ENCODE measurements around the gene ANXA5. TPM values are rescaled to one million over a fixed set of nuclear protein-coding genes. Genes with fewer than 3 reads are reported as not detected.
"Not testable (repeated sequence)": the region's sequence is repeated elsewhere in the genome, so short reads cannot be mapped to it uniquely, and the experiment has no call there.

The ANXA5 gene
- total RNA-seq, result 100 to 1,000 TPM; 106 to 142 TPM

DNA sequence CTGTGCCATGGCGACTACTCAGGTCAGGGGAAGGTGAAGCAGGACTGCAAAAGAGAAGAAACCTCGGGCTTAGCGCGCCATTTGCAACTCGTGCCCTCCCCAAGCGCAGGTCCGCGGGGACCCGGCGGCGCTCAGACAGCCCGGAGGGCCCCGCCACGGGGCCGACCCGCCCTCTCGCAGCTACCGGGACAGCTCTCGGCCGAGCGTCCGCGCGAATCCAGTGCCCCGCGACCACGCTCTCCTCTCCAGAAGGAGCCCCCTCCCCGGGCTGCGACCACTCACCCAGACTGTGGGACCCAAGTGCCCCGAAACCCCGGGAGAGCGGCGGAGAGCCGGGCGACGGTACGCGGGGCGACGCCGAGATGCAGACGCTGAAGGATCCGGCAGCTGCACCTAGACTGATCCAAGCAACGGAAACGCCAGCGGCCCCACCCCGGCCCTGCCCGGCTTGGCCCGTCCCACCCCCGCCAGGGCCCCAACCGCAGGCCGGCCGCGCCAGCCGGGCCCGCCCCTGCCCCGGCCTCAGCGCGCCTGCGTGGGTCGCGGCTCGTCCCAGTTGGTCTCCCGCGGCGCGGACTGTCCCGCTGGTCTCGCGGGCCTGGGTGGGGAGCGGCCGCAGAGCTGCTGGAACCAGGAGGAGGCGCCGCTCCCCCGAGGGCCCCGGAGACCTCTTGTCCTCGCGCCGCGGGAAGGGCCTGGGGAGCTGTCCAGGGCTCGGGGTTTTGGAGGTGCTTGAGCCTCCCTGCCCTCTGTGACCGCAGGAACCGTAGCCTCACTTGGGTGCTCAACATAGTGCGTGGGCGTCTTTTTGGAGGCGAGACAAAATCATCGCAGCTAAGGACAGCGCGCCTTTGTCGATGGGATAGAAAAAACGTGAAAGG, at the start of gene ANXA5:
Gene ANXA5, minus strand, starts transcription at position 400 of the 881 bp plus-strand sequence. Its CDS starts 391 bp downstream, at position 9.
- H3K27me3 Mint-ChIP-seq, result peaks cover 3% of the 10 kb centered on the region
- peak; percentile 92 for ATAC-seq (replicated peaks)
- H3K36me3 Mint-ChIP-seq (ENCODE audit: low read depth), result peaks cover 38% of the 10 kb centered on the region
- no peaks in the 10 kb centered on the region for H3K9me3 Mint-ChIP-seq
- H3K4me1 Mint-ChIP-seq, result peaks cover 9% of the 10 kb centered on the region
- H3K4me3 Mint-ChIP-seq, result peak within 1 kb of the TSS; percentile 97
- peak within 1 kb of the TSS; percentile 99 for H3K27ac Mint-ChIP-seq

DNA sequence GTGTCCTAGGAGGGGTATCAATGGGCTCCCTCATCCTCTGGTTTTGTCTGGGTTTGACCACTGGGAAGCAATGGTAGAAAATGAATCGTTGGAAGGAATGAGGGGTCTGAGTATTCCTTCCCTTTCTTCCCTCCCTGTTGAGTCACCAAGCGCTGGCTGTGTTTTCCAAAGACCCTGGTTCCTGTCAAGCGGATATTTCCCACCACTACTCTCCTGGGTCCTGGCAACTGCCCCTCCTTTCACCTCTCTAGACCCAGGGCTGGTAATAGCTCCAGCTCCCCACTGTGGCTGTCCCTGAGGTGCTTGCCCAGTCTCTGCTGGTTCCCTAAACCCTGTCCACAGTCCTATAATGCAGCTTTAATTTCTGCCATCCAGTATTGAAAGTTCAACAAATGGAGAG, 46.0 kb upstream of the ANXA5 start:
- Mint-ChIP-seq H3K4me3 (no peak overlapping the region), H3K36me3 (ENCODE audit: low read depth) (no peaks in the 10 kb centered on the region), H3K4me1 (no peaks in the 10 kb centered on the region), H3K27ac (no peak overlapping the region), H3K27me3 (peaks cover 11% of the 10 kb centered on the region), H3K9me3 (no peaks in the 10 kb centered on the region)
- no peak for ATAC-seq (replicated peaks)

DNA sequence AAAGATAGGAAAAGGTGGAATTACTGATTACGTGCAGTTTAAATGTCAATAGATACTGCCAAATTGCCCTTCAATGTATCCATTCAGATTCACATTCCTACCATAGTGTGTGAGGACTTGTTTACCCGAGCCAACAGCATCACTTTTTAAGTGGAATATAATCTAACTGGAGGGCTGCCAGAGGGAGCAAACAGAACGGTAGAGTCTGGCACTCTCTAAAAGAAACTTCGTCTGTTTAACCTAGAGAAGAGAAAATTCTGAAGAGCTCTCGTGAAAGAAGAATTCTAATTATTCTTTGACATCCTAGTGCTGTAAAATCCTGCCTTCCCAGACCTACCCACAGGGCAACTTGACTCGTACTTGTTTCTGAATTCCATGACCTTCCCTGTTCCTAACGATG, 45.0 kb upstream of the ANXA5 start:
- no peaks in the 10 kb centered on the region for H3K9me3 Mint-ChIP-seq
- H3K27ac Mint-ChIP-seq, result no peak overlapping the region
- ATAC-seq (replicated peaks), result no peak
- H3K4me3 Mint-ChIP-seq, result no peak overlapping the region
- H3K4me1 Mint-ChIP-seq, result no peaks in the 10 kb centered on the region
- H3K36me3 Mint-ChIP-seq (ENCODE audit: low read depth), result no peaks in the 10 kb centered on the region
- H3K27me3 Mint-ChIP-seq, result peaks cover 11% of the 10 kb centered on the region

DNA sequence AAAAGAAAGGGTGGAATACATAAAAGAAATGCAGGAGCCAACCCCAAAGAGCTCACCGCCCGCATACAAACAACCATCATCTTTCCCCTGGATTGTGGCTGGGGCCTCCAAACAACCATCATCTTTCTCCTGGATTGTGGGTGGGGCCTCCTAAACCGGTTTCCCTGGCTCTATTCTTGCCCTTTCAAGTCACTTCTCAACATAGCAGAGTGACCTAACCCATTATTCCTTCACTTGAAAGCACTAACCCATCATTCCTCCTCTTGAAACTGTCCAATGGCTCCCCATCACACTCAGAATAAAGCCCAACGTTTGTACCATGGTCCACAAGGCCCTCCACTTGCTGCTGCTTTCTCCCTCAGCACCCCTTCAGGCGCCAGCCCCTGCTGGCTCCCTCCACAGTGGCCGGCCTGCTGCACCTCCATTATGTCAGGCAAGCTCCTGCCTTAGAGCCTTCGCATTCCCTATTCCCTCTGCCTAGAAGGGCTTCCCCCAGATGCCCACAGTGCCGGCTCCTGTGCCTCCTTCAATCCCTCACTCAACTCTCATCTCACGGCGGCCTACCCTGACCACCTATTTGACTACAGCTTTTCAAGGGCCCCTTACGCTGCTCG, 44.1 kb upstream of the ANXA5 start:
- Mint-ChIP-seq H3K27ac (no peak overlapping the region), H3K9me3 (no peaks in the 10 kb centered on the region), H3K4me1 (no peaks in the 10 kb centered on the region), H3K27me3 (peaks cover 16% of the 10 kb centered on the region), H3K4me3 (no peak overlapping the region), H3K36me3 (ENCODE audit: low read depth) (no peaks in the 10 kb centered on the region)
- no peak for ATAC-seq (replicated peaks)

DNA sequence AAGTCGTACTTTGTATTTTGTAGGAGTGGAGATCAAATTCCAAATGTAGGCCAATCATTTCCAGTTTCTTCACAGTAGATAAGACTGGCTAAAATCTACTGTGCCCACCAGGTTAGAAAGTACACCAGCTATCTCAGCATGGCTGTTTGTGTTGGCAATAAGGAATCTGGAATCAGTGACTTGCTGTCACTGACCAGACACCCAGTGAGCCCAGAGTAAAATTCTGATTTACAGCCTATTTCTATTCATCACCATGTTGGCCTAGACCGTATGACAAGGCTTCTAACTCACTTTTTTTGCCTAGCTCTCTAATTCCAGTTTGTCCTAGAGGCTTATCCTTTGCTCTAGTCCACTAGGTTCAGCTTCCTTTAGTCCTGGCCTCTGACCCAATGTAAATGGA, 42.8 kb upstream of the ANXA5 start:
- H3K27me3 Mint-ChIP-seq, result peaks cover 21% of the 10 kb centered on the region
- H3K9me3 Mint-ChIP-seq, result no peaks in the 10 kb centered on the region
- no peaks in the 10 kb centered on the region for H3K36me3 Mint-ChIP-seq (ENCODE audit: low read depth)
- no peak for ATAC-seq (replicated peaks)
- no peaks in the 10 kb centered on the region for H3K4me1 Mint-ChIP-seq
- H3K4me3 Mint-ChIP-seq, result no peak overlapping the region
- no peak overlapping the region for H3K27ac Mint-ChIP-seq

DNA sequence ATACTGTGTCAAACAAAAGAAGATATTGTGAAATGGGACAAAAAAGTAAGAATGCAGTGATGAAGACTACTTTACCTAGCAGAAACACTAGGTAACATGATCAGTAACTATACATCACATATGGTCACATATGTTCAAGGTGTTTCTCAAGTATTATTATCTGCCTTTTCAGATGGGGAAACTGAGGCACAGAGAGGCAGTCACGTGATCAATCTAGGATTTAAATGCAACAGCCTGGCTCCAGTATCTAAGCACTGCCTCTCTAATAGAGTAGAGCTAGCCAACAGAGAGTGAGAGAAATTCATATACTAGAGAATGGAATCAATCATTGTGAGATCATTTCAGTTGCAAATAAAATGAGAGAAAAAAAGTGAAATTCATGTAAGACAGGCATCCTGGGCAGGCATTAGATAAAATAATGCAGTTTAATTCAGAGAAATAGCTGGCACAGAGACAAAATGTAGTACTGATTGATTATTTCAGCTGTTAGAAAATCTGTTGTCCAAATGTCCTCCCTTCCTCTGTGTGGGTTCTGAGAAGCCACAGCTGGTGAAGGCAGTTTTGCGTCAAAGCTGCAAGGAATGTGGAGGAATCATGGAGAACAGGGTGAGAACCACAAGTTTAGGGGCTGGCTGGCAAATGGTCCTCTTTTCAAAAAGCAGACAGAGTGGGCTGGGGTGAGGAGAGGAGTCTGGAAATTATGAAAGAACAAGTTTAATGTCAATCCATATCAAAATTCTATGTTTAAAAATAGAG, 42.2 kb upstream of the ANXA5 start:
- ATAC-seq (replicated peaks), result no peak
- no peaks in the 10 kb centered on the region for H3K36me3 Mint-ChIP-seq (ENCODE audit: low read depth)
- peaks cover 21% of the 10 kb centered on the region for H3K27me3 Mint-ChIP-seq
- H3K9me3 Mint-ChIP-seq, result no peaks in the 10 kb centered on the region
- no peaks in the 10 kb centered on the region for H3K4me1 Mint-ChIP-seq
- no peak overlapping the region for H3K4me3 Mint-ChIP-seq
- H3K27ac Mint-ChIP-seq, result no peak overlapping the region

DNA sequence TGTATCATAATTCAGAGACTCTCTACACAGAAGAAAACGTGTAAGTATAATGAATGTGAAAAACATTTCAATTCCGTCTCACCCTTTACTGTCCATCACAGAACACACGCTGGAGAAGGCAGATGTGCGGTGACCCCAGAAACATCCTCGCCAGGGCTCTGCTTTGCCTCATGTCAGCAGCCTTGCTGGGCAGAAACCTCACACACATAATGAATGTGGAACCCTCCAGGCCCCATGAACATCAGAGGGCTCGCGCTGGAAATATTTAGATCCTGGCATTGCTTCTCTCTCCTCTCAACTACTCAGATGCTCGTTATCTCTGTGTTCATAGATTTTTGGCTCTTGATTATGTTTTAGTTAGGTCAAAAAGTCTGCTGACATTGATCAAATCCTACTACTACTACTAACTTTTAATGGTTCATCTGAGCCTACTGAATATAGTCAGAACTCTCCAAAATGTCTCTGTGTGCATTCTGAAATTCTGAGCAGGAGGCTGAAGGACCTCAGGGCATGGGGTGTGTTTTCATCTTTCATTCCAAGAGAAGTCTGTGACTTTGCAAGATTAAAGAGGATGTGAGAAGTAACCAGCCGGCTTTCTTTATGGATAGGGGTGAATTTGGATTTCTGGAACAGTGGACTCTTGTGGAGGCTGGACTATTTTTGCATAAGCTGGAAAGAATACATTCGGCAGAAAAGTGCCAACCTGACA, 41.2 kb upstream of the ANXA5 start:
- Mint-ChIP-seq H3K4me3 (no peak overlapping the region), H3K9me3 (no peaks in the 10 kb centered on the region), H3K36me3 (ENCODE audit: low read depth) (no peaks in the 10 kb centered on the region), H3K4me1 (no peaks in the 10 kb centered on the region), H3K27ac (no peak overlapping the region), H3K27me3 (peaks cover 21% of the 10 kb centered on the region)
- no peak for ATAC-seq (replicated peaks)

DNA sequence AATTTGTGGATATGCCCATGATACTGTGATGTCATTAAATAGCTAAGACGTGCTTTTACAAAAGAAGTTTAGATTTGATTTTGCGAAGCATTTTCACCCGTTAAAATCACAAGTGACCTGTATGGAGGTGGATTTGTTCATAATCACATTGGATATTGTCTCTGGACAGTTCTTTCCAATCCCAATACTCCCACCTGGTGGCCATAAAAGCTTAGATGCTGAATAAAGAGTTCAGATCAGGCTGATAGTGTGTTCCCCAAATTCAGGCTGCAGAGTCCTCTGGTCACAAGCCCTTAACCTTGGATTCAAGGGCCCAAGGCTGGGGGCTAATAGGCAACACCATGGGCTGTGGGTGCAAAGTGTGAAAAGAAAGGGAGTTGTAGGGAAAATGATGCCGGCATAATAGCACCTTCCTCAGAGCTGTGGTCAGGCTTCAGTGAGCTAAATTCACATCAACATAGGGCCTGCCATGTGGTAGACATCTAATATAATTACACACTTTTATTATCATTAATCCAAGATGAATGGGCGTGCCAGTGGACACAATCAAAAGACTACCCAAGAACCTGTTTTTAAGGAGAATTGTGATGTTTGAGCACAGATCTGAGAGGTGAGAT, 40.1 kb upstream of the ANXA5 start:
- Mint-ChIP-seq H3K4me3 (no peak overlapping the region), H3K4me1 (no peaks in the 10 kb centered on the region), H3K36me3 (ENCODE audit: low read depth) (no peaks in the 10 kb centered on the region), H3K27ac (no peak overlapping the region), H3K9me3 (no peaks in the 10 kb centered on the region), H3K27me3 (peaks cover 21% of the 10 kb centered on the region)
- ATAC-seq (replicated peaks), result peak; percentile 52

DNA sequence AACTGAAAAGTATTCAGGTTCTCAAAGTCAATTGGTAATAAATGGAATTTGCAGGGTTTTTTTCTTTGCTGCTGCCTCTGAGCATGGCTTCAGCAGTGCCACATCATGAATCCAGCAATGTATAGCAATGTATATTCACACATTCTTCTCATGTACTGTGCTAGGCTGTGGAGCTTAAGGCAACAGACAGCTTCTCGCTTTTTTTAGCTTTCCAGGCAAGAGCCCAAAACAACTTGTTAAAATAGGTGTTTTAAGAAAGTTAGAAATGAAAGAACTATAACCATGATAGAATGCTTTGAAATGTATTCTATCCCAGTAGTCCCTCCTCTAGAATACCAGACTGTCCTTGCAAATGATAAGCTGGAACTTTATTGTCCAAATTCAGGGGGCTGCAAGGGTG, 37.8 kb upstream of the ANXA5 start:
- H3K27me3 Mint-ChIP-seq, result peaks cover 17% of the 10 kb centered on the region
- H3K9me3 Mint-ChIP-seq, result no peaks in the 10 kb centered on the region
- ATAC-seq (replicated peaks), result no peak
- H3K27ac Mint-ChIP-seq, result no peak overlapping the region
- H3K36me3 Mint-ChIP-seq (ENCODE audit: low read depth), result no peaks in the 10 kb centered on the region
- no peaks in the 10 kb centered on the region for H3K4me1 Mint-ChIP-seq
- H3K4me3 Mint-ChIP-seq, result no peak overlapping the region

DNA sequence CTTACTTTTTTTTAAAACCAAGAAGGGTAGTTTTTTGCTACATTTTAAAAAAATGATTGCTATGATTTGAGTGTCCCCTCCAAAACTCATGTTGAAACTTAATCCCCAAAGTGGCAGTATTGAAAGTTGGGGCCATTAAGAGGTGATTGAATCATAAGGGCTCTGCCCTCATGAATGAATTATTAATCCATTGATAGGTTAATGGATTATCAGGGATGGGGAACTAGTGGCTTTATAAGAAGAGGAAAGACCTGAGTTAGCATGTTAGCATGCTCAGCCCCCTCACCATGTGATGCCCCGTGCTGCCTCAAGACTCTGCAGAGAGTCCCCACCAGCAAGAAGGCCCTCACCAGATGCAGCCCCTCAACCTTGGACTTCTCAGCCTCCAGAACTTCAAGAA, 37.2 kb upstream of the ANXA5 start:
- ATAC-seq (replicated peaks), result no peak
- H3K27ac Mint-ChIP-seq, result no peak overlapping the region
- no peak overlapping the region for H3K4me3 Mint-ChIP-seq
- H3K4me1 Mint-ChIP-seq, result no peaks in the 10 kb centered on the region
- no peaks in the 10 kb centered on the region for H3K9me3 Mint-ChIP-seq
- H3K36me3 Mint-ChIP-seq (ENCODE audit: low read depth), result no peaks in the 10 kb centered on the region
- H3K27me3 Mint-ChIP-seq, result peaks cover 17% of the 10 kb centered on the region

DNA sequence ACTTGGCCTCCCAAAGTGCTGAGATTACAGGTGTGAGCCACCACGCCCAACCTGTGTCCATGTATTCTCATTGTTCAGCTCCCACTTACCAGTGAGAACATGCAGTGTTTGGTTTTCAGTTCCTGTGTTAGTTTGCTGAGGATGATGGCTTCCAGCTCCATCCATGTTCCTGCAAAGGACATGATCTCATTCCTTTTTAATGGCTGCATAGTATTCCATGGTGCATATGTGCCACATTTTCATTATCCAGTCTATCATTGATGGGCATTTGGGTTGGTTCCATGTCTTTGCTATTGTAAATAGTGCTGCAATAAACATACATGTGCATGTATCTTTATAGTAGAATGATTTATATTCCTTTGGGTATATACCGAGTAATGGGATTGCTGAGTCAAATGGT, 33.0 kb upstream of the ANXA5 start:
- not testable (repeated sequence) for H3K4me1 Mint-ChIP-seq; ATAC-seq (replicated peaks); H3K4me3 Mint-ChIP-seq; H3K36me3 Mint-ChIP-seq (ENCODE audit: low read depth); H3K27ac Mint-ChIP-seq; H3K9me3 Mint-ChIP-seq; H3K27me3 Mint-ChIP-seq

DNA sequence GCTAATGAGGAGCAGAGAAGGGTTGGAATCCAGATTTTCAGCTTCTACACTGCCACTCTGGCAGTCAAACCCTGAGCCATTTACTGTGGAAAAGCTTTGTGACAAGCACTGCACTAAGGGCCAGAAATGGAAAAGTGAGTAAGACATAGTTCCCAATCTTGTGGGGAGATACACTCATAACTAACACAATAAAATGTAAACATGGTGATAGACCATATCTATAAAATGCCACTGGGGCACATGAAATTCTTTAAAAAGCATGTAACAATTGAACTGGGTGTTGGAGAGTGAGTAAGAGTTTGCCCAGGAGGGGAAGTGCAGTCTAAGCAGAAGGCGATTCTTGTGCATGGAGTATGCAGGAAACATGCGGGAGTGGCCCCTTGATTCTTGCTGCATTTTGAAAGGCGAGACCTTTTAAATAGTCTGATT, 32.0 kb upstream of the ANXA5 start:
- Mint-ChIP-seq H3K4me3 (no peak overlapping the region), H3K4me1 (no peaks in the 10 kb centered on the region), H3K9me3 (no peaks in the 10 kb centered on the region), H3K27ac (no peak overlapping the region), H3K27me3 (no peaks in the 10 kb centered on the region), H3K36me3 (ENCODE audit: low read depth) (no peaks in the 10 kb centered on the region)
- peak; percentile 14 for ATAC-seq (replicated peaks)

DNA sequence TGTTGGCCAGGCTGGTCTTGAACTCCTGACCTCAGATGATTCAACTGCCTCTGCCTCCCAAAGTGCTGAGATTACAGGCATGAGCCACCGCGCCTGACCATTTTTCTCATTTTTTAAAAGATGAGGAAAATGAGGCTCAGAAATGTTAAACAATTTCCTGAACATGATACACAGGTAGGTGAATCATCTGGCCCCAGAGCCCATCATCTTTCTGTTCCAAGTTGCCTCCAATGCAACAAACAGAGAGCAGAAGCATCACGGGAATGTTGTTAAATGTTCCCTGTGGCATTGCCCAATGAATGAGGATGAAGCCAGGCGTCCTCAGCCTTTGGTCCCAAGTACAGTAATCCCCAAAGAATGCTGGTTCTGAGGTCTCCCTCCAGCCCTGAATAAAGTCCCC, 31.3 kb upstream of the ANXA5 start:
- H3K27ac Mint-ChIP-seq, result no peak overlapping the region
- no peaks in the 10 kb centered on the region for H3K9me3 Mint-ChIP-seq
- H3K4me1 Mint-ChIP-seq, result no peaks in the 10 kb centered on the region
- H3K4me3 Mint-ChIP-seq, result no peak overlapping the region
- H3K27me3 Mint-ChIP-seq, result no peaks in the 10 kb centered on the region
- H3K36me3 Mint-ChIP-seq (ENCODE audit: low read depth), result no peaks in the 10 kb centered on the region
- ATAC-seq (replicated peaks), result no peak
